Measurements from ENCODE around the gene COL24A1.

- TF ChIP-seq CTCF (IDR thresholded peaks at IDR 0.05; ENCODE audit: extremely low read depth in 1 of 2, insufficient read depth in 1 of 2, low read depth in 1 of 2, low read length in 2 of 2) (peak in 1 of 2 donors; percentile 42), EZH2 (IDR thresholded peaks at IDR 0.05; ENCODE audit: borderline replicate concordance, low read depth, low read length, severe bottlenecking) (no peak), POLR2A (IDR thresholded peaks at IDR 0.05; ENCODE audit: low read depth, low read length) (no peak), MAX (IDR thresholded peaks at IDR 0.05; ENCODE audit: insufficient read depth, insufficient read length) (no peak), POLR2AphosphoS5 (IDR thresholded peaks at IDR 0.05; ENCODE audit: insufficient read depth, low read depth, low read length) (no peak), GATA2 (IDR thresholded peaks at IDR 0.05; ENCODE audit: insufficient read depth, insufficient read length, low read depth, low read length) (no peak), JUN (IDR thresholded peaks at IDR 0.05; ENCODE audit: borderline replicate concordance, insufficient read depth, insufficient read length, low read depth) (no peak), MYC (IDR thresholded peaks at IDR 0.05; ENCODE audit: low read depth, low read length) (no peak)
These were observed 261.9 kb downstream of the COL24A1 start for GRCh38 chr1:85894651-85895050.

Data from endothelial cell of umbilical vein (primary cell).